Aortic smooth muscle cell (primary cell): ENCODE data around the gene ELAVL4. TPM values are rescaled to one million over a fixed set of nuclear protein-coding genes. Genes with fewer than 3 reads are reported as not detected.

ENCODE experiments used
- total RNA-seq: library from RNA; depleted of rRNA; stranded (reverse); fragments of >200 nt; gene quantifications from 2 replicates; pipeline ENCODE4 v1.2.3, GENCODE V29; 2014

The ELAVL4 gene
- total RNA-seq = not detected in 2 replicates

DNA sequence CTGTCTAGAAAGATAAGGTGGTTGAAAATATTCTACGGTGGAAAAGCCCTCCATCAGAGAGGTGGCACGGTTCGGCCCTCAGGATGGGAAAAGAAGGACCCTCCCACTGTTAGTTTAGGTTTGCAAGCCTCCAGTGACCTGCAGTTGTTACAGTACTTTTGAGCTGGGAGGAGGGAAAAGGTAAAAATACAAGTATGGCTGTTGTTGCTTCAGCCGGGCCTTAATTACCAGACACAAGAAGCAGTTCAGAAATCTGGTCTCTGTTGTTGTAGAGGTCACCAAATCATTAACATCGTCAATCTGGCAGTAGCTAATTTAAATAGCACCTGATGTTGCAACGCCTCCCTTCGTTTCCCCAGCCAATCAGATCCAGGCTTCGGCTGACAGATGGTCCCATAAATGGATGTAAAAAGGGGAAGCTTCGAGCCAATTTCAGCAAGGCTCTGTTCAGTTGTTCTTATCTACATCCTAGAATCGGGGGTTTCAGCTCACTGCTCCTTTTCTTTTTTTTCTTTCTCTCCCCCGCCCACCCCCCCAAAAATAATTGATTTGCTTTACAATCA, at the start of gene ELAVL4:
ELAVL4 (plus strand) TSS at position 424 of the 563 bp plus-strand sequence. CDS start 270 bp downstream, outside the sequence.

Other genes starting within 250 kb of the ELAVL4 start
- gene AGBL4, start 85.0 kb upstream of the ELAVL4 start, total RNA-seq = not detected in 2 replicates